ENCODE results near the gene CABLES2.

CABLES2 gene

DNA sequence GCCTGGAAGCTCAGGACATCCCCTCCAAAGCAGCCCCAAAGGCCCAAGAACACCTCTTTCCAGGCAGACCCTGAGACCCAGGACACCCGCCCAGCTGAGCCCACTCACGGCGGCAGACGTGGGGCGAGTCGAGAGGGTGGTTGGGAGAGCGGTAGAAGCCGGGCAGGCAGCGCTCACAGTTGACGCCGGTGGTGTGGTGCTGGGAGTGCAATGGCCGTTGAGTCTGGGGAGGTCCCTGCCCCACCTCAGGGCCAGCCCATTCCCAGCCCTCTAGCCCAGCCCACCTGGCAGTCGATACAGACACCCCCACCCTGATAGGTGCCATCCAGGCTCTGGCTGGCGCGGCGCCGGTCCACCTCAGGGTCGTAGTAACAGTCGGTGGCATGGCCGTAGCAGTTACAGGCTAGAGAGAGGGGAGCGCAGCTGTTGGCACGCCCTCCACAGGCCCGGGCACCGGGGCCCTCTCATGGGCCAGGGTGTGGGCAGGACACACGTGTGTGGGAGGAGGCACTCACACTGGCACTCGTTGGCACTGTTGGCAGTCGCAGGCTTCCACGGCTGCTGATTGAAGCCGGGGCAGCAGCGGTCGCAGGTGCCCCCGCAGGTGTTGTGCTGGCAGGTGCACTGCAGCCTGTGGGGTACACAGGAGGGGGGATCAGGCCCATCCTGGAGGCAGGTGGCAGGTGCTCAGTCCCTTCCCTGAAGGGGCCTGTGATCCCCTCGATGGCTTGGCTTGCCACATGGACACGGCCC lies 60.5 kb downstream of the CABLES2 start:
- no peak for DNase-seq

DNA sequence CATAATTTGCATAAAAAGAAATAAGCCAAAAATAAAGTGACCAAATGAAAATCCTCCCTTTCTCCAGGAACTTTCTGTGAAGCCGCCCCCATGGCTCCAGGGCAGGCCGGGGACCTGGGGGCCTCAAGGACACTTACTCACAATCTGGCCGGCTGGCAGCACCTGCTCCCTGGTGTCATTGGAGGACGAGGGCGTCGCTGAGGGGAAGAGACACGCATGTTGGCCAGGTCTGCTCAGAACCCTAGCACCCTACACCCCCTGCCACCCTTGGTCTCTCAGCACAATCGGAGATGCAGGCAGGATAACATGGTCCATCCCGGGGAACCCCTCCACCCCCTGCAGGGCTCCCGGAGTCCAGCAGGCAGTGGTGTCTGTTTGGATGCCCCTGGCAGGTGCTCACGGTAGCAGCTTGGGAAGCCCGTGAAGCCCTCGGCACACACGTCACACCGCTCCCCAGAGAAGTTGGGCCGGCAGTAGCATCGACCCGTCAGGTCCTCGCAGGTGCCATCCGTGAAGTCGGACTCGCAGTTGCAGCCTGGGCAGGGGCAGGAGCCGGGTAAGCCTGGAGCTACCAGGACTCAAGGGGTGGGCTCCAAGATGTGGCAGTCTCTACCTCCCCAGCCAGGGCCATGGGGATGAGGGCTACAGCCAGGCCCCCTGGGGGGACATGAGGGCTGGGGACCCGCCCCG lies 61.3 kb downstream of the CABLES2 start:
- no peak for DNase-seq

DNA sequence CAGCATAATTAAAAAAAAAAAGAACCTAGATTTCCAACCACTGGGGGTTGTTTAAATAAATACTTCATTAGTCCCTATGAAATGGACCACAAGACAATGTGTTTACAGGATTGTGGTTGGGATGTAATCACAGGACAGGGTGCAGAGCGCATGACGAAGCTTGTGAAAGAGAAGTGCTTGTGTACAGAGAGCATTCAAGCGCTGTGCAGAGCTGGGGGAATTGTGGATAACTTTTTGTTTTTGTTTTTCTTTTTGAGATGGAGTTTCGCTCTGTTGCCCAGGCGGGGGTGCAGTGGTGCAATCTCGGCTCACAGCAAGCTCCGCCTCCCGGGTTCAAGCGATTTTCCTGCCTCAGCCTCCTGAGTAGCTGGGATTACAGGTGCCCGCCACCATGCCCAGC lies 62.3 kb downstream of the CABLES2 start:
- DNase-seq: no peak

DNA sequence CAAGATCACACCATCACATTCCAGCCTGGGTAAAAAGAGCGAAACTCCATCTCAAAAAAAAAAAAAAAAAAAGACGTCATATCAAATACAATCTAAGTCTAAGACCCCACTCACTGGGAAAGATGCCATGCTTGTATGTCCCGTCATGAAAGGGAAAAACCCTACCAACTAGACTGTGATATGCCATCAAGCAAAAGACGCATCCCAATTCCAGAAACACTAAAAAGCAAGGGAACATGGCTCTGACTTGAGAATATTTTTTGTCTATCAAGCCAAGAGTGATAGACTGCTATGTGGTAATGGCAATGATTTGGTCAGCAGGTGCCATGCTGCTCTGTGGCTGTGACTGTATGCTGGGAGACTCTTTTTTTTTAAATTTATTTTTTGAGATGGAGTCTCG lies 63.0 kb downstream of the CABLES2 start:
- DNase-seq: no peak

DNA sequence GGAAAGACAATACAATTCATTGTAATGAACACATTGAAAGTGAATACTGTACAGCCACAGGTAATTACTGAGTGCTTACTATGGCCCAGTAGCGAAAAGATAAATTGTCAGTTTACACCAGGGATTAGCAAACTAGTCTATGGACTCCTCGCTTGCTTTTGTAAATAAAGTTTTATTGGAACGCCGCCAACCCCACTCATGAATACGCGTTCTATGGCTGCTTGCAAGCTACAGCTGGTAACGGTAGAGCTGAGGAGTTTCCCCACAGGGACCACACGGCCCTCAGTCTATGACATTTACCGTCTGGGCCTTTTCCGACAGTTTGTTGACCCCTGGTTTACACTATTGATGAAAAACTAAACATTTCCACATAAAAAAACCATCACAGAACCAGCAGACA lies 64.2 kb downstream of the CABLES2 start:
- DNase-seq: no peak

DNA sequence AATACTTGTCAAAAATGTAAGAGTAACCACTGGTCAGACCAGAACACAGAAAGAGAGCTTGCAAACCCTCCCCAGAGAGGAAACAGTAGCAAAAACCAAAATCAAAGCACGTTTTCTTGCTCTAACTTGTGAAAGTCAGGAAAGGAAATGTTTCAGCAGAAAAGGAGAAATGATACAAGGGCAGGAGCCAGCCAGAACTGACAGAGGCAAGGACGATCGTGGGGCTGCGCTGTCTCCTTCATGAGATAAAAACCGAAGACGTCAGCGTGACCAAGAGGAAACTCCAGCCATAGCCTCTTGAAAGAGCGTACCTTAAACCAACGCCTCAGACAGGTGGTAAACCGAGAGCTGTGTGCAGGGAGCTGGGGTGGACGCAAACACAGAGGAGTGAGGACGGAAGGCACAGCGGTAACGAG lies 67.4 kb downstream of the CABLES2 start:
- no peak for DNase-seq
